Activated naive CD8-positive, alpha-beta T cell treated with anti-CD3 and anti-CD28 coated beads for 36 hours (primary cell): ENCODE results near the gene ACLY. TPM values are rescaled to one million over a fixed set of nuclear protein-coding genes. Genes with fewer than 3 reads are reported as not detected.

Source experiments
- DNase-seq: peaks from one replicate; pipeline ENCODE4 v3.0.0; 2021
- H3K27ac Mint-ChIP-seq: one replicate; pipeline ENCODE4 v1.8.0; 2022; ENCODE audit warnings: mild to moderate bottlenecking, moderate library complexity, mixed read lengths
- H3K27me3 Mint-ChIP-seq: one replicate; pipeline ENCODE4 v1.8.0; 2022; ENCODE audit warnings: mild to moderate bottlenecking, mixed read lengths
- H3K36me3 Mint-ChIP-seq: one replicate; pipeline ENCODE4 v1.8.0; 2021; ENCODE audit warnings: mild to moderate bottlenecking, mixed read lengths
- H3K4me1 Mint-ChIP-seq: one replicate; pipeline ENCODE4 v1.8.0; 2021; ENCODE audit warnings: mixed read lengths
- H3K4me3 Mint-ChIP-seq: one replicate; pipeline ENCODE4 v1.8.0; 2022; ENCODE audit warnings: mild to moderate bottlenecking, moderate library complexity, mixed read lengths
- H3K9me3 Mint-ChIP-seq: one replicate; pipeline ENCODE4 v1.8.0; 2022; ENCODE audit warnings: mixed read lengths
- total RNA-seq, 2 experiments: library from RNA; stranded (reverse); gene quantifications; one replicate each; pipeline ENCODE4 v1.2.3, GENCODE V29; 2021

Gene ACLY
- total RNA-seq, 2 experiments from 2014 or later = 197 to 202 TPM

- Mint-ChIP-seq H3K27ac (no peak overlapping the region), H3K36me3 (peaks cover 4% of the 10 kb centered on the region), H3K4me1 (peaks cover 14% of the 10 kb centered on the region), H3K4me3 (no peak overlapping the region), H3K27me3 (no peaks in the 10 kb centered on the region), H3K9me3 (no peaks in the 10 kb centered on the region)
- no peak for DNase-seq
Observed at GRCh38 chr17:41925991-41926590, 7.3 kb upstream of the ACLY start.

- peaks cover 19% of the 10 kb centered on the region for H3K4me1 Mint-ChIP-seq
- H3K36me3 Mint-ChIP-seq = peaks cover 16% of the 10 kb centered on the region
- no peak overlapping the region for H3K4me3 Mint-ChIP-seq
- no peaks in the 10 kb centered on the region for H3K27me3 Mint-ChIP-seq
- no peak for DNase-seq
- no peak overlapping the region for H3K27ac Mint-ChIP-seq
- H3K9me3 Mint-ChIP-seq = no peaks in the 10 kb centered on the region
Observed at GRCh38 chr17:41920580-41920955, 1.8 kb upstream of the ACLY start.

GRCh38 chr17:41919840-41920579 is 1.3 kb upstream of the ACLY start:
- Mint-ChIP-seq H3K27ac (peak overlapping the region; percentile 93), H3K4me3 (peak overlapping the region; percentile 94)

GRCh38 chr17:41919165-41919817 is 540 bp upstream of the ACLY start:
- peak overlapping the region; percentile 93 for H3K27ac Mint-ChIP-seq
- no peaks in the 10 kb centered on the region for H3K27me3 Mint-ChIP-seq
- peak overlapping the region; percentile 94 for H3K4me3 Mint-ChIP-seq
- H3K4me1 Mint-ChIP-seq = peaks cover 24% of the 10 kb centered on the region
- H3K9me3 Mint-ChIP-seq = no peaks in the 10 kb centered on the region
- DNase-seq = no peak
- peaks cover 15% of the 10 kb centered on the region for H3K36me3 Mint-ChIP-seq

More at GRCh38 chr17:41919840-41920579, 1.3 kb upstream of the ACLY start:
- Mint-ChIP-seq H3K27me3 (no peaks in the 10 kb centered on the region), H3K4me1 (peaks cover 21% of the 10 kb centered on the region), H3K36me3 (peaks cover 15% of the 10 kb centered on the region), H3K9me3 (no peaks in the 10 kb centered on the region)
- DNase-seq = no peak

- H3K9me3 Mint-ChIP-seq = no peaks in the 10 kb centered on the region
- H3K27me3 Mint-ChIP-seq = no peaks in the 10 kb centered on the region
- peak overlapping the region; percentile 93 for H3K27ac Mint-ChIP-seq
- peak; percentile 52 for DNase-seq
- H3K4me1 Mint-ChIP-seq = peaks cover 24% of the 10 kb centered on the region
- peaks cover 15% of the 10 kb centered on the region for H3K36me3 Mint-ChIP-seq
- peak overlapping the region; percentile 94 for H3K4me3 Mint-ChIP-seq
Observed at GRCh38 chr17:41917679-41918313, 955 bp downstream of the ACLY start.

- H3K27me3 Mint-ChIP-seq = no peaks in the 10 kb centered on the region
- peak overlapping the region; percentile 93 for H3K27ac Mint-ChIP-seq
- H3K4me3 Mint-ChIP-seq = peak overlapping the region; percentile 94
- no peaks in the 10 kb centered on the region for H3K9me3 Mint-ChIP-seq
- H3K4me1 Mint-ChIP-seq = peaks cover 24% of the 10 kb centered on the region
- DNase-seq = no peak
- H3K36me3 Mint-ChIP-seq = peaks cover 15% of the 10 kb centered on the region
Observed at GRCh38 chr17:41917192-41917591, 1.6 kb downstream of the ACLY start.

GRCh38 chr17:41915566-41915965 is 3.2 kb downstream of the ACLY start:
- no peak for DNase-seq
- Mint-ChIP-seq H3K4me1 (peaks cover 24% of the 10 kb centered on the region), H3K27ac (no peak overlapping the region), H3K9me3 (no peaks in the 10 kb centered on the region), H3K4me3 (no peak overlapping the region), H3K36me3 (peaks cover 15% of the 10 kb centered on the region), H3K27me3 (no peaks in the 10 kb centered on the region)

- no peaks in the 10 kb centered on the region for H3K27me3 Mint-ChIP-seq
- peaks cover 22% of the 10 kb centered on the region for H3K4me1 Mint-ChIP-seq
- no peak overlapping the region for H3K27ac Mint-ChIP-seq
- no peak for DNase-seq
- no peak overlapping the region for H3K4me3 Mint-ChIP-seq
- no peaks in the 10 kb centered on the region for H3K9me3 Mint-ChIP-seq
- peaks cover 15% of the 10 kb centered on the region for H3K36me3 Mint-ChIP-seq
Observed at GRCh38 chr17:41915020-41915419, 3.7 kb downstream of the ACLY start.

GRCh38 chr17:41914358-41914766 is 4.4 kb downstream of the ACLY start:
- no peak overlapping the region for H3K27ac Mint-ChIP-seq
- H3K4me1 Mint-ChIP-seq = peaks cover 19% of the 10 kb centered on the region
- no peaks in the 10 kb centered on the region for H3K9me3 Mint-ChIP-seq
- peaks cover 15% of the 10 kb centered on the region for H3K36me3 Mint-ChIP-seq
- H3K27me3 Mint-ChIP-seq = no peaks in the 10 kb centered on the region
- no peak for DNase-seq
- H3K4me3 Mint-ChIP-seq = no peak overlapping the region

- H3K27ac Mint-ChIP-seq = no peak overlapping the region
- H3K36me3 Mint-ChIP-seq = peaks cover 15% of the 10 kb centered on the region
- no peak for DNase-seq
- no peaks in the 10 kb centered on the region for H3K9me3 Mint-ChIP-seq
- no peak overlapping the region for H3K4me3 Mint-ChIP-seq
- H3K4me1 Mint-ChIP-seq = peaks cover 18% of the 10 kb centered on the region
- H3K27me3 Mint-ChIP-seq = no peaks in the 10 kb centered on the region
Observed at GRCh38 chr17:41913798-41914197, 5.0 kb downstream of the ACLY start.

GRCh38 chr17:41912925-41913324 is 5.8 kb downstream of the ACLY start:
- Mint-ChIP-seq H3K4me3 (no peak overlapping the region), H3K9me3 (no peaks in the 10 kb centered on the region), H3K27ac (peak overlapping the region; percentile 32), H3K36me3 (peaks cover 15% of the 10 kb centered on the region), H3K27me3 (no peaks in the 10 kb centered on the region), H3K4me1 (peaks cover 18% of the 10 kb centered on the region)
- no peak for DNase-seq

GRCh38 chr17:41910701-41911391 is 7.9 kb downstream of the ACLY start:
- no peaks in the 10 kb centered on the region for H3K27me3 Mint-ChIP-seq
- H3K4me1 Mint-ChIP-seq = peaks cover 8% of the 10 kb centered on the region
- H3K36me3 Mint-ChIP-seq = peaks cover 7% of the 10 kb centered on the region
- H3K9me3 Mint-ChIP-seq = no peaks in the 10 kb centered on the region
- no peak overlapping the region for H3K27ac Mint-ChIP-seq
- no peak for DNase-seq
- H3K4me3 Mint-ChIP-seq = no peak overlapping the region

- Mint-ChIP-seq H3K4me1 (no peaks in the 10 kb centered on the region), H3K27ac (no peak overlapping the region), H3K4me3 (no peak overlapping the region), H3K27me3 (no peaks in the 10 kb centered on the region), H3K9me3 (no peaks in the 10 kb centered on the region), H3K36me3 (peaks cover 4% of the 10 kb centered on the region)
- no peak for DNase-seq
Observed at GRCh38 chr17:41909088-41909487, 9.7 kb downstream of the ACLY start.

- no peak overlapping the region for H3K4me3 Mint-ChIP-seq
- H3K4me1 Mint-ChIP-seq = no peaks in the 10 kb centered on the region
- H3K27me3 Mint-ChIP-seq = no peaks in the 10 kb centered on the region
- no peak for DNase-seq
- no peaks in the 10 kb centered on the region for H3K9me3 Mint-ChIP-seq
- H3K36me3 Mint-ChIP-seq = peaks cover 11% of the 10 kb centered on the region
- no peak overlapping the region for H3K27ac Mint-ChIP-seq
Observed at GRCh38 chr17:41907633-41908539, 10.9 kb downstream of the ACLY start.
